ENCODE results near the gene BICRA.
"Not testable (repeated sequence)": the region's sequence is repeated elsewhere in the genome, so short reads cannot be mapped to it uniquely, and the experiment has no call there.

BICRA gene

GRCh38 chr19:47725759-47726401 lies 116.9 kb downstream of the BICRA start:
- DNase-seq (ENCODE audit: insufficient read length, low spot score): no peak
- TF ChIP-seq POLR2A (IDR thresholded peaks at IDR 0.05; ENCODE audit: low read depth, low read length): no peak
- no peak for FAIRE-seq

DNA sequence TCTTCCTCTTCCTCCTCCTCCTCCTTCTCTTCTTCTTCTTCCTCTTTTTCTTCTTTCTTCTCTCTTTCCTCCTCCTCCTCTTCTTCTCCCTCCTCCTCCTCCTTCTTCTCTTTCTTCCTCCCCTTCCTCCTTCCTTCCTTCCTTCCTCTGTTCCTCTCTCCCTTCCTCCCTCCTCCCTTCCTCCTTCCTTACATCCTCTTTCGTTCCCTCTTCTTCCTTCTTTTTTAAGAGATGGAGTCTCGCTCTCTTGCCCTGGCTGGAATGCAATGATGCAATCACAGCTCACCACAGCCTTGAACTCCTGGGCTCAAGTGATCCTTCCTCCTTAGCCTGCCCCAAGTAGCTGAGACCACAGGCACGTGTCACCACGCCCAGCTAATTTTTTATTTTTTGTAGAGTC lies 117.5 kb downstream of the BICRA start:
- DNase-seq (ENCODE audit: insufficient read length, low spot score) (no peak), FAIRE-seq (no peak)
- no peak for TF ChIP-seq POLR2A (IDR thresholded peaks at IDR 0.05; ENCODE audit: low read depth, low read length)

- not testable (repeated sequence) for FAIRE-seq; DNase-seq (ENCODE audit: insufficient read length, low spot score)
Measured at GRCh38 chr19:47728295-47728694, 119.4 kb downstream of the BICRA start.

- peak; percentile 62 for DNase-seq (ENCODE audit: insufficient read length, low spot score)
- FAIRE-seq: no peak
- TF ChIP-seq POLR2A (IDR thresholded peaks at IDR 0.05; ENCODE audit: low read depth, low read length): no peak
Measured at GRCh38 chr19:47729468-47729798, 120.5 kb downstream of the BICRA start.

DNA sequence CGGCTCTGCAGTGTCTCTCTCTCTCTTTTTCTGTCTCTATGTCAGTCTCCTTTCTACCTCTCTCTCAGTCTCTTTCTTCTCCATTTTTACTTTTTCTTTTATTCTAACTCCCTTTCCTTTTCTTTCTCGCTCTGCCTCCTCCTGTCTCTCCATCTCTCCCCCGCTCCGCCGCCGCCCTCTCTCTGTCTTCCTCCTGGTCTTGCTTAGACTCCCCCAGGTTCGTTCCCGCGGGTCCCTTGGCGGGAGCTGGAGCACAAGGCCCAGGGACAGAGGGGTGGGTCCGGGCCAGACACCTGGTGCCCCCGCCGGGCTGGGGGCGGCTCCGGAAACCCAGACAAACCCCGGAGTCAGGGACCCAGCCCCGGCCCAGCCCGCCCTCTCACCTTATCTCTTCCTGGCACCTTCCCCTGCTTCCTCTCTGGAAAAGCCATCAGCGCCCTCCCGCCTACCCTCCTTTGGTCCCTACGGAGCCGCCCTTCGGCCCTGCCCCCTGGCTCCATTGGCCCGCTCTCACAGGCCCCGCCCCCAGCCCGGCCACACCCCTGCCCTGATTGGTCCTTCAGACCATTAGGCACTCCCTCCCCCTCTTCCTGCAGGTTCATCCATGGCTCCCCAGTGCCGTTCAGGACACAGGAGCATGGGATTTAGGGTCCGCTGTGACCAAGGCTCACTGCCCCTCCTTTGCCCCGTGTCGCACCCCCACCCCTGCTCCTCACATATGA lies 121.0 kb downstream of the BICRA start:
- FAIRE-seq (no peak), DNase-seq (ENCODE audit: insufficient read length, low spot score) (no peak)
- TF ChIP-seq POLR2A (IDR thresholded peaks at IDR 0.05; ENCODE audit: low read depth, low read length): no peak

- DNase-seq (ENCODE audit: insufficient read length, low spot score) (no peak), FAIRE-seq (no peak)
- no peak for TF ChIP-seq POLR2A (IDR thresholded peaks at IDR 0.05; ENCODE audit: low read depth, low read length)
Measured at GRCh38 chr19:47730521-47730889, 121.6 kb downstream of the BICRA start.

GRCh38 chr19:47730910-47731309 lies 122.0 kb downstream of the BICRA start:
- no peak for FAIRE-seq

DNA sequence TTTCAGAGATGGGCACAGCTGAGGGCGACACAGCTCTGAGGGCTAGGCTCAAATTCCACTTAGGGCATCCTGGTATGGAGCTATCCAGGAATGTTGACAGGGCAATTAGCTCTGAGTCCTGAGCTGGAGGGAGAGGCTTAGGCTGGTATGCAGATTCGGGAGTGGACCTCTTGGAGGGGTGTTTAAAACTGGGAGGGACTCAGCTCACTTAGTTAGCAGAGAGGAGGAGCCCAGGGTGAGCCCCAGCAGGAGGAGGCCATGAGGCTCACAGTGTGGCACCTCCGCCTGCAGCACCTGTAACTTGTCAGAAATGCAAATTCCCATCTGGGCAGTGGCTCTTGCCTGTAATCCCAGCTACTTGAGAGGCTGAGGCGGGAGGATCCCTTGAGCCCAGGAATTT lies 126.2 kb downstream of the BICRA start:
- TF ChIP-seq POLR2A (IDR thresholded peaks at IDR 0.05; ENCODE audit: low read depth, low read length): no peak
- FAIRE-seq: no peak

More at GRCh38 chr19:47730910-47731309, 122.0 kb downstream of the BICRA start:
- DNase-seq (ENCODE audit: insufficient read length, low spot score): no peak
- TF ChIP-seq POLR2A (IDR thresholded peaks at IDR 0.05; ENCODE audit: low read depth, low read length): no peak

DNA sequence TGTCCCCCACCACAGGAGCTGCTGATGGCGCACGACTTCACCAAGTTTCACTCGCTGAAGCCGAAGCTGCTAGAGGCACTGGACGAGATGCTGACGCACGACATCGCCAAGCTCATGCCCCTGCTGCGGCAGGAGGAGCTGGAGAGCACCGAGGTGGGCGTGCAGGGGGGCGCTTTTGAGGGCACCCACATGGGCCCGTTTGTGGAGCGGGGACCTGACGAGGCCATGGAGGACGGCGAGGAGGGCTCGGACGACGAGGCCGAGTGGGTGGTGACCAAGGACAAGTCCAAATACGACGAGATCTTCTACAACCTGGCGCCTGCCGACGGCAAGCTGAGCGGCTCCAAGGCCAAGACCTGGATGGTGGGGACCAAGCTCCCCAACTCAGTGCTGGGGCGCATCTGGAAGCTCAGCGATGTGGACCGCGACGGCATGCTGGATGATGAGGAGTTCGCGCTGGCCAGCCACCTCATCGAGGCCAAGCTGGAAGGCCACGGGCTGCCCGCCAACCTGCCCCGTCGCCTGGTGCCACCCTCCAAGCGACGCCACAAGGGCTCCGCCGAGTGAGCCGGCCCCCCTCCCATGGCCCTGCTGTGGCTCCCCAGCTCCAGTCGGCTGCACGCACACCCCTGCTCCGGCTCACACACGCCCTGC lies 132.1 kb downstream of the BICRA start:
- FAIRE-seq: no peak
- TF ChIP-seq POLR2A (IDR thresholded peaks at IDR 0.05; ENCODE audit: low read depth, low read length): no peak
- no peak for DNase-seq (ENCODE audit: insufficient read length, low spot score)

More for the DNA sequence above, 126.2 kb downstream of the BICRA start:
- DNase-seq (ENCODE audit: insufficient read length, low spot score): no peak

- TF ChIP-seq POLR2A (IDR thresholded peaks at IDR 0.05; ENCODE audit: low read depth, low read length): no peak
- FAIRE-seq (no peak), DNase-seq (ENCODE audit: insufficient read length, low spot score) (no peak)
Measured at GRCh38 chr19:47741544-47742140, 132.7 kb downstream of the BICRA start.

- FAIRE-seq (no peak), DNase-seq (ENCODE audit: insufficient read length, low spot score) (no peak)
- no peak for TF ChIP-seq POLR2A (IDR thresholded peaks at IDR 0.05; ENCODE audit: low read depth, low read length)
Measured at GRCh38 chr19:47742634-47743033, 133.7 kb downstream of the BICRA start.

DNA sequence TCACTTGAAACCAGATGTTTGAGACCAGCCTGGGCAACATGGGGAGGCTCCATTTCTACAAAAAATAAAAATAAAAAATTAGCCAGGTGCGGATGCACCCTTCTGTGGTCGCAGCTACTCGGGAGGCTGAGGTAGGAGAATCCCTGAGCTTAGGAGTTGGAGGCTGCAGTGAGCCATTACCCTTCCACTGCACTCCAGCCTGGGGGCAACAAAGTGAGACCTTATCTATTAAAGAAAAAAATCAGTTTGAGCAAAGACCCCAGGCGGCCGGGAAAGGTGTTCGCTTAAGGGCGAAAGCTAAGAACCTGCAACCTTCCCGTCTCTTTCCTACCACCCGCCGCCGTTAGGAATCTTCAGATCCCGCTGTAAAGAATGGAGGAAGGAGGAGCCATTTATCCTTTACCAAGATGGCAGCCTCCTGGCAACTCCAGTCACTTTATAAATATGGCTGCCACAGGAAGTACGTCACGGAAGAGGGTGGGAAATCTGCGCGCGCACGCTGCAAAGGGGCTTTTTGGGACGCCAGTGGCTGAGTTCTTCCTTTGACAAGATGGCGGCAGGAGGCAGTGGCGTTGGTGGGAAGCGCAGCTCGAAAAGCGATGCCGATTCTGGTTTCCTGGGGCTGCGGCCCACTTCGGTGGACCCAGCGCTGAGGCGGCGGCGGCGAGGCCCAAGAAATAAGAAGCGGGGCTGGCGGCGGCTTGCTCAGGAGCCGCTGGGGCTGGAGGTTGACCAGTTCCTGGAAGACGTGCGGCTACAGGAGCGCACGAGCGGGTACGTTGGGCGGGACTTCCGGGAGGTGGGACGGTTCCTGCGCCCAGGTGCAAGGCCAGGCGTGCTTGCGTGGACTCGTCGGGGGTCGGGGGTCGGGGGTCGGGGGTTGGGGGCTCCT lies 136.3 kb downstream of the BICRA start, which contains the start of gene NOP53:
Gene NOP53, plus strand, starts transcription at position 537 of the 892 bp plus-strand sequence. Its CDS starts 14 bp downstream, at position 551.
- peak; percentile 78 for DNase-seq (ENCODE audit: insufficient read length, low spot score)
- FAIRE-seq: no peak
- TF ChIP-seq POLR2A (IDR thresholded peaks at IDR 0.05; ENCODE audit: low read depth, low read length): peak; percentile 34

DNA sequence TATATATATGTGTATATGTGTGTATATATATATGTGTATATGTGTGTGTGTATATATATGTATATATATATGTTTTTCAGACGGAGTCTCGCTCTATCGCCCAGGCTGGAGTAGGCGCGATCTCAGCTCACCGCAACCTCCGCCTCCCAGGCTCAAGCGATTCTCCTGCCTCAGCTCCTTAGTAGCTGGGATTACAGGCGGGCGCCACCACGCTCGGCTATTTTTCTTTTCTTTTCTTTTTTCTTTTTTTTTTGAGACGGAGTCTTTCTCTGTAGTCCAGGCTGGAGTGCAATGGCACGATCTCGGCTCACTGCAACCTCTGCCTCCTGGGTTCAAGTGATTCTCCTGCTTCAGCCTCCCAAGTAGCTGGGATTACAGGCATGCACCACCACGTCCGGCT lies 137.2 kb downstream of the BICRA start:
- not testable (repeated sequence) for DNase-seq (ENCODE audit: insufficient read length, low spot score); FAIRE-seq

Data from H54 (cell line).